K562 (cell line): ENCODE data around the gene ZNF687. TPM values are rescaled to one million over a fixed set of nuclear protein-coding genes. Genes with fewer than 3 reads are reported as not detected.
A peak's percentile ranks its signal among the peaks of the same experiment; 100 is the strongest.

Experiments
- ATAC-seq: fragments of 200-7000 bp; cut with Tn5 transposase; 3 replicates; pipeline ENCODE4 v1.9.1; 2020; ENCODE audit warnings: moderate library complexity
- BruUV-seq: library from RNA; stranded (reverse); fragments of 400-500 nt; replicated peaks from 2 replicates; lab custom pipeline; 2021; lab: Mats Ljungman, UMichigan
- CTCF ChIA-PET: fragments of 300-600 bp; formaldehyde crosslinking; extraction: SDS; loops from one replicate; lab custom pipeline; 2021; ENCODE audit warnings: low intra/inter-chr PET ratio; lab: Yijun Ruan, JAX
- POLR2A ChIA-PET: fragments of 300-600, 350-650 bp; sonication (Branson Sonifier 250); formaldehyde crosslinking; extraction: SDS; loops from one replicate; lab custom pipeline; 2021; ENCODE audit warnings: antibody characterized with exemption, inconsistent platforms; lab: Yijun Ruan, JAX
- DNase-seq, 4 experiments: peaks; one replicate each; pipeline versions ENCODE4 v3.0.0 to v3.0.0-alpha.2; 2011 to 2018; ENCODE audit warnings: low spot score in 3 of 4, mixed read lengths in 3 of 4; ENCODE audit errors: extremely low read depth in 1 of 4
- FAIRE-seq: peaks from 2 replicates; lab custom pipeline; 2011; peaks lifted over from hg19 to GRCh38; lab: Jason Lieb, UNC
- H2AFZ ChIP-seq: 2 replicates; pipeline ENCODE4 v1.6.0; 2011; ENCODE audit warnings: low read depth, low read length, control low read depth, inconsistent platforms
- H3K27ac ChIP-seq: fragments of 200-600 bp; 3 replicates; pipeline ENCODE4 v1.8.0; 2011; ENCODE audit warnings: low read depth, mild to moderate bottlenecking, control low read depth, inconsistent platforms, low read length, moderate library complexity, mixed read lengths; ENCODE audit errors: extremely low read depth
- H3K27me3 ChIP-seq, 2 experiments: fragments of 300-600 bp in 1 of 2; 2 replicates in 1 of 2; 3 replicates in 1 of 2; pipeline versions ENCODE4 v1.6.0 to v1.8.0; 2011; ENCODE audit warnings: inconsistent platforms in 2 of 2, low read length in 2 of 2, mild to moderate bottlenecking in 1 of 2, mixed read lengths in 1 of 2, moderate library complexity in 1 of 2; ENCODE audit not compliant: control insufficient read depth in 2 of 2, insufficient read depth in 2 of 2
- H3K36me3 ChIP-seq: fragments of 300-600 bp; 3 replicates; pipeline ENCODE4 v1.8.0; 2011; ENCODE audit warnings: mild to moderate bottlenecking, low read length, inconsistent platforms; ENCODE audit not compliant: control insufficient read depth, insufficient read depth
- H3K4me1 ChIP-seq, 2 experiments: fragments of 200-600 bp in 1 of 2; replicated peaks in 1 of 2; 2 replicates in 1 of 2; 3 replicates in 1 of 2; pipeline versions ENCODE4 v1.5.1 to v1.8.0; 2011; ENCODE audit warnings: inconsistent platforms in 2 of 2, low read length in 2 of 2, mild to moderate bottlenecking in 1 of 2, mixed read lengths in 1 of 2, moderate library complexity in 1 of 2; ENCODE audit not compliant: control insufficient read depth in 2 of 2, insufficient read depth in 2 of 2
- H3K4me2 ChIP-seq: 2 replicates; pipeline ENCODE4 v1.6.1; 2011; ENCODE audit warnings: low read length, control low read depth, inconsistent platforms, mixed read lengths; ENCODE audit not compliant: insufficient read depth
- H3K4me3 ChIP-seq: fragments of 200-600 bp; sonication (generic), shearing (Covaris generic); 2 replicates; pipeline ENCODE4 v1.5.1; 2016; ENCODE audit warnings: control low read depth, inconsistent platforms
- H3K79me2 ChIP-seq: fragments of 200-600 bp; 3 replicates; pipeline ENCODE4 v1.8.0; 2011; ENCODE audit warnings: low read length, inconsistent platforms; ENCODE audit not compliant: control insufficient read depth, insufficient read depth
- H3K9ac ChIP-seq, 2 experiments: 2 replicates each; pipeline versions ENCODE4 v1.6.0 to v1.6.1; 2011; ENCODE audit warnings: low read depth in 2 of 2, low read length in 2 of 2, control low read depth in 1 of 2, inconsistent platforms in 1 of 2, mild to moderate bottlenecking in 1 of 2, mixed read lengths in 1 of 2; ENCODE audit not compliant: insufficient read depth in 1 of 2
- H3K9me1 ChIP-seq: one replicate; pipeline ENCODE4 v1.6.0; 2011; ENCODE audit warnings: inconsistent platforms, mild to moderate bottlenecking, low read length, moderate library complexity; ENCODE audit not compliant: control insufficient read depth, insufficient read depth
- H3K9me3 ChIP-seq: replicated peaks from 2 replicates; pipeline ENCODE4 v1.5.1; 2011; ENCODE audit warnings: low read depth, low read length, inconsistent platforms; ENCODE audit not compliant: control insufficient read depth, insufficient read depth
- H4K20me1 ChIP-seq: replicated peaks from 2 replicates; pipeline ENCODE4 v1.6.1; 2011; ENCODE audit warnings: low read length, inconsistent platforms, mixed read lengths; ENCODE audit not compliant: control insufficient read depth, insufficient read depth
- ELF1 ChIP-seq: fragments of 200-800 bp; sonication (Bioruptor generic); IDR thresholded peaks from 2 replicates; pipeline ENCODE4 v1.6.1; 2016; ENCODE audit warnings: missing genetic modification characterization, missing compliant biosample characterization
- GABPB2 ChIP-seq: fragments of 250-450 bp; sonication (Bioruptor Pico); conservative IDR thresholded peaks from 2 replicates; pipeline ENCODE4 v1.5.1; 2021; ENCODE audit warnings: mild to moderate bottlenecking
- KLF16 ChIP-seq: IDR thresholded peaks from 2 replicates; pipeline ENCODE4 v1.6.1; 2016; ENCODE audit warnings: antibody characterized with exemption
- MAX ChIP-seq: sonication (generic); formaldehyde crosslinking; IDR thresholded peaks from 2 replicates; pipeline ENCODE4 v1.9.0; 2022; ENCODE audit warnings: mild to moderate bottlenecking, missing genetic modification reagents
- SETDB1 ChIP-seq: IDR thresholded peaks from one replicate; pipeline ENCODE4 v1.6.1; 2012; ENCODE audit warnings: low read length, control low read depth, inconsistent platforms
- SIN3A ChIP-seq, 2 experiments: fragments of 150-350 bp in 1 of 2; IDR thresholded peaks; 2 replicates each; pipeline ENCODE4 v1.6.1; 2011 to 2016; ENCODE audit warnings: borderline replicate concordance in 2 of 2, low read depth in 2 of 2, low read length in 2 of 2, mild to moderate bottlenecking in 2 of 2, moderate library complexity in 2 of 2; ENCODE audit not compliant: control insufficient read depth in 1 of 2
- SREBF1 ChIP-seq: fragments of 150-350 bp; IDR thresholded peaks from 2 replicates; pipeline ENCODE4 v1.6.1; 2014; ENCODE audit warnings: antibody characterized with exemption, low read depth, low read length, borderline replicate concordance
- TBL1XR1 ChIP-seq, 2 experiments: IDR thresholded peaks; 2 replicates each; pipeline ENCODE4 v1.6.1; 2012; ENCODE audit warnings: improper control_type of control experiment in 2 of 2, low read length in 2 of 2, mild to moderate bottlenecking in 1 of 2
- TCF7L2 ChIP-seq: fragments of 150-350 bp; IDR thresholded peaks from 2 replicates; pipeline ENCODE4 v1.6.1; 2016; ENCODE audit warnings: low read depth, mild to moderate bottlenecking, low read length, moderate library complexity
- TFE3 ChIP-seq: fragments of 450-650 bp; formaldehyde crosslinking; IDR thresholded peaks from 2 replicates; pipeline ENCODE4 v1.4.0; 2020; ENCODE audit warnings: mild to moderate bottlenecking, mixed read lengths
- ZFP36 ChIP-seq: fragments of 150-350 bp; IDR thresholded peaks from 2 replicates; pipeline ENCODE4 v1.6.1; 2018; ENCODE audit warnings: low read length, low read depth; ENCODE audit not compliant: partially characterized antibody
- ZNF232 ChIP-seq: sonication (generic); formaldehyde crosslinking; IDR thresholded peaks from 2 replicates; pipeline ENCODE4 v1.8.0; 2022; ENCODE audit warnings: mild to moderate bottlenecking, missing genetic modification reagents
- ZNF511 ChIP-seq: sonication (generic); formaldehyde crosslinking; IDR thresholded peaks from 2 replicates; pipeline ENCODE4 v1.8.0; 2022; ENCODE audit warnings: mild to moderate bottlenecking, missing genetic modification reagents
- ZNF518B ChIP-seq: fragments of 250-450 bp; sonication (Bioruptor Pico); IDR thresholded peaks from 2 replicates; pipeline ENCODE4 v1.5.0; 2021; ENCODE audit warnings: mild to moderate bottlenecking, moderate library complexity
- WGBS: fragments of 100-300 bp; shearing (Covaris generic); methylation state at CpG from one replicate; pipeline ENCODE4 v1.1.6; 2016; ENCODE audit warnings: low coverage, mixed read lengths; ENCODE audit not compliant: insufficient coverage; ENCODE audit errors: missing lambda C conversion rate; 5-methylcytosine and 5-hydroxymethylcytosine counted together
- in situ Hi-C: fragments of 300-500 bp; cut with MboI; formaldehyde crosslinking; loops from 4 replicates; pipeline ENCODE4 v1.15.0; 2018; ENCODE audit warnings: inconsistent platforms, mixed read lengths
- intact Hi-C: fragments of 100-400 bp; cut with micrococcal nuclease; formaldehyde crosslinking; loops from 2 replicates; pipeline ENCODE4 v1.14.2; 2022
- polyA plus RNA-seq, 8 experiments: library from polyadenylated mRNA; depleted of rRNA in 4 of 8; stranded (reverse) in 5 of 8; unstranded in 3 of 8; fragments of >200 nt; fragmentation: Nextera tagmentation in 2 of 8; fragmentation: Illumina TruSeq in 1 of 8; extraction: Ambion mirVana in 2 of 8; extraction: Trizol in 1 of 8; gene quantifications; 2 replicates each; pipeline versions ENCODE4 v1.2.1 to v1.2.3, GENCODE V29; 2011 to 2014; ENCODE audit warnings: inconsistent platforms in 1 of 8, missing spikeins in 1 of 8
- total RNA-seq, 7 experiments: library from RNA; depleted of rRNA in 6 of 7; stranded (reverse); fragments of >200 nt in 6 of 7; fragmentation: Illumina TruSeq in 2 of 7; extraction: Trizol in 2 of 7; gene quantifications; 2 replicates each; pipeline versions ENCODE4 v1.2.1 to v1.2.3, GENCODE V29; 2011 to 2021; ENCODE audit warnings: low replicate concordance in 1 of 7

Gene ZNF687
- total and polyA plus RNA-seq, 9 of the 15 experiments (the other 6 are each of a cell fraction or from before 2014, with no cell fraction given) = 0.13 to 26.4 (median 10.6) TPM

GRCh38 chr1:151311589-151312331, 29.7 kb downstream of the ZNF687 start:
- Histone ChIP-seq H2AFZ (peak overlapping the region; percentile 67), H3K27ac (peak overlapping the region; percentile 97), H3K27me3 (no peaks in the 10 kb centered on the region), H3K36me3 (peaks cover 95% of the 10 kb centered on the region), H4K20me1 (peaks cover 7% of the 10 kb centered on the region; the same call in 1 of the 2 replicates), H3K9me3 (no peaks in the 10 kb centered on the region), H3K4me1 (peaks cover 12 to 45% of the 10 kb centered on the region in 2 experiments; a peak in 4 of 5 replicates), H3K4me2 (peak overlapping the region; percentile 61), H3K9ac (peak overlapping the region; percentile 33 to 81; a peak in 3 of 4 replicates), H3K79me2 (peaks cover 25% of the 10 kb centered on the region), H3K4me3 (no peak overlapping the region), H3K9me1 (peaks cover 3% of the 10 kb centered on the region)
- FAIRE-seq = peak; percentile 100
- DNase-seq = peak; percentile 85 to 97 (median 91)
- 7% methylated on average over 7 of the region's 7 CpGs for WGBS
- ChIA-PET CTCF (no interaction called here), POLR2A (interaction anchor here (0.6 to 13.7 kb wide), 19 partner anchors 11 to 356 kb away, joined by 3 to 156 read pairs (median 4); partner anchors contain the start of genes PI4KB, PSMB4, SELENBP1 and ZNF687)
- intact Hi-C loops = loop anchor here (1.0 kb wide), 1 partner anchor 16 kb away; the partner anchor contains the start of gene PI4KB
- ATAC-seq = peak; percentile 98
- BruUV-seq = TSS peak; percentile 89
- in situ Hi-C loops = no loop called here
- TF ChIP-seq GABPB2 (CRISPR knock-in tag) (no peak), ZNF511 (CRISPR knock-in tag) (no peak), ZFP36 (no peak), MAX (CRISPR knock-in tag) (peak; percentile 24; the same call in 1 of the 2 replicates), TCF7L2 (no peak), TBL1XR1 (IDR thresholded peaks at IDR 0.05; ENCODE audit: low read length in 2 of 2) (peak; percentile 22 to 94; a peak in 2 of 4 replicates), SETDB1 (no peak), SIN3A (IDR thresholded peaks at IDR 0.05; ENCODE audit: borderline replicate concordance in 2 of 2, control insufficient read depth in 1 of 2, low read depth in 2 of 2, low read length in 2 of 2) (peak; percentile 98 to 99), ELF1 (tag) (0 out of 2 replicates have a peak, but pooled peaks have one; percentile 49), ZNF232 (no peak), KLF16 (peak; percentile 81), SREBF1 (no peak), ZNF518B (CRISPR knock-in tag) (no peak), TFE3 (CRISPR knock-in tag) (no peak)
